GM21515 (cell line): ENCODE data around the gene RRM1.
"Not testable (repeated sequence)": the region's sequence is repeated elsewhere in the genome, so short reads cannot be mapped to it uniquely, and the experiment has no call there.

Experiments
- ATAC-seq: cut with Tn5 transposase; IDR thresholded peaks from one replicate; pipeline ENCODE4 v1.9.1; 2021; ENCODE audit not compliant: unreplicated experiment

Gene RRM1

GRCh38 chr11:4076774-4077173 lies 17.8 kb upstream of the RRM1 start:
- no peak for ATAC-seq

- ATAC-seq = no peak
Observed at GRCh38 chr11:4083198-4083597, 11.4 kb upstream of the RRM1 start.

- ATAC-seq = no peak
Observed at GRCh38 chr11:4084406-4085125, 10.0 kb upstream of the RRM1 start.

- no peak for ATAC-seq
Observed at GRCh38 chr11:4085575-4085974, 9.0 kb upstream of the RRM1 start.

- no peak for ATAC-seq
Observed at GRCh38 chr11:4086575-4087353, 7.8 kb upstream of the RRM1 start.

- ATAC-seq = no peak
Observed at GRCh38 chr11:4087551-4087950, 7.0 kb upstream of the RRM1 start.

- no peak for ATAC-seq
Observed at GRCh38 chr11:4090258-4090657, 4.3 kb upstream of the RRM1 start.

- ATAC-seq = no peak
Observed at GRCh38 chr11:4092026-4092425, 2.6 kb upstream of the RRM1 start.

- peak; percentile 2 for ATAC-seq
Observed at GRCh38 chr11:4093519-4094347, 866 bp upstream of the RRM1 start.

- no peak for ATAC-seq
Observed at GRCh38 chr11:4095509-4096230, 1.1 kb downstream of the RRM1 start.

GRCh38 chr11:4098026-4098621 lies 3.5 kb downstream of the RRM1 start:
- ATAC-seq = no peak

- ATAC-seq = no peak
Observed at GRCh38 chr11:4102711-4103110, 8.1 kb downstream of the RRM1 start.

- no peak for ATAC-seq
Observed at GRCh38 chr11:4103269-4103668, 8.7 kb downstream of the RRM1 start.

- no peak for ATAC-seq
Observed at GRCh38 chr11:4105916-4106315, 11.3 kb downstream of the RRM1 start.

- no peak for ATAC-seq
Observed at GRCh38 chr11:4111834-4112233, 17.2 kb downstream of the RRM1 start.

GRCh38 chr11:4115128-4115527 lies 20.5 kb downstream of the RRM1 start:
- ATAC-seq = no peak

GRCh38 chr11:4118107-4118506 lies 23.5 kb downstream of the RRM1 start:
- no peak for ATAC-seq

GRCh38 chr11:4123218-4123617 lies 28.6 kb downstream of the RRM1 start:
- no peak for ATAC-seq

- no peak for ATAC-seq
Observed at GRCh38 chr11:4125141-4125540, 30.5 kb downstream of the RRM1 start.

GRCh38 chr11:4127357-4127756 lies 32.8 kb downstream of the RRM1 start:
- ATAC-seq = no peak

GRCh38 chr11:4130219-4130618 lies 35.6 kb downstream of the RRM1 start:
- not testable (repeated sequence) for ATAC-seq
